SU-DHL-6 (cell line): Measurements from ENCODE around the gene ACBD4.

ENCODE experiments used
- H2AFZ ChIP-seq: fragments of 200-600 bp; sonication (generic); 2 replicates; pipeline ENCODE4 v1.6.1; 2014; ENCODE audit warnings: low read depth, mild to moderate bottlenecking, moderate library complexity, mixed read lengths, antibody characterized with exemption, low read length; ENCODE audit not compliant: severe bottlenecking
- H3F3A ChIP-seq: fragments of 200-600 bp; shearing (Covaris generic); 2 replicates; pipeline ENCODE4 v1.6.0; 2016; ENCODE audit warnings: antibody characterized with exemption, mild to moderate bottlenecking; ENCODE audit not compliant: insufficient read depth
- H3K27ac ChIP-seq: fragments of 200-600 bp; sonication (generic); 2 replicates; pipeline ENCODE4 v1.5.1; 2016; ENCODE audit warnings: low read depth, mild to moderate bottlenecking, low read length, moderate library complexity, mixed read lengths
- H3K27me3 ChIP-seq: fragments of 200-600 bp; sonication (generic), shearing (Covaris generic); 2 replicates; pipeline ENCODE4 v1.6.0; 2014; ENCODE audit warnings: mild to moderate bottlenecking, low read length
- H3K36me3 ChIP-seq: fragments of 200-600 bp; sonication (generic); 2 replicates; pipeline ENCODE4 v1.6.1; 2014; ENCODE audit warnings: mild to moderate bottlenecking, low read length, mixed read lengths
- H3K4me2 ChIP-seq: fragments of 300-600, 200-600 bp; shearing (Covaris generic), sonication (generic); 2 replicates; pipeline ENCODE4 v1.6.0; 2014; ENCODE audit warnings: low read length, low read depth, mild to moderate bottlenecking; ENCODE audit not compliant: poor library complexity, severe bottlenecking
- H3K4me3 ChIP-seq: fragments of 200-600 bp; sonication (generic); 2 replicates; pipeline ENCODE4 v1.5.1; 2014; ENCODE audit warnings: antibody characterized with exemption, low read length, mild to moderate bottlenecking, mixed read lengths; ENCODE audit not compliant: insufficient read depth, poor library complexity, severe bottlenecking
- H3K79me2 ChIP-seq: fragments of 200-600 bp; sonication (generic); 2 replicates; pipeline ENCODE4 v1.6.1; 2014; ENCODE audit warnings: mild to moderate bottlenecking, low read length, moderate library complexity; ENCODE audit not compliant: insufficient read depth
- H3K9ac ChIP-seq: fragments of 200-600 bp; sonication (generic); 2 replicates; pipeline ENCODE4 v1.7.0; 2014; ENCODE audit warnings: mild to moderate bottlenecking, low read length
- H3K9me2 ChIP-seq: fragments of 200-600 bp; sonication (generic); replicated peaks from 2 replicates; pipeline ENCODE4 v1.6.1; 2014; ENCODE audit warnings: low read length; ENCODE audit not compliant: insufficient read depth
- H3K9me3 ChIP-seq: fragments of 200-600 bp; sonication (generic); 2 replicates; pipeline ENCODE4 v1.6.1; 2014; ENCODE audit warnings: low read length, mixed read lengths; ENCODE audit not compliant: insufficient read depth
- H4K20me1 ChIP-seq: fragments of 200-600 bp; sonication (generic); 2 replicates; pipeline ENCODE4 v1.6.1; 2014; ENCODE audit warnings: low read depth, mild to moderate bottlenecking, antibody characterized with exemption, low read length, moderate library complexity, mixed read lengths
- CTCF ChIP-seq: fragments of 200-600 bp; sonication (generic); IDR thresholded peaks from one replicate; pipeline ENCODE4 v1.5.1; 2017; ENCODE audit warnings: antibody characterized with exemption, mild to moderate bottlenecking, low read length, moderate library complexity; ENCODE audit not compliant: insufficient read depth, poor library complexity, severe bottlenecking
- EZH2phosphoT487 ChIP-seq: fragments of 200-600 bp; sonication (generic), shearing (Covaris generic); conservative IDR thresholded peaks from 2 replicates; pipeline ENCODE4 v1.6.1; 2018; ENCODE audit warnings: mild to moderate bottlenecking, antibody characterized with exemption, low read length, moderate library complexity, mixed read lengths

ACBD4 gene

GRCh38 chr17:45096141-45096540 is 39.3 kb upstream of the ACBD4 start:
- no peak overlapping the region for H3K4me2 ChIP-seq
- peaks cover 11% of the 10 kb centered on the region; the same call in 1 of the 2 replicates for H3K36me3 ChIP-seq
- H3K79me2 ChIP-seq: no peaks in the 10 kb centered on the region
- no peak overlapping the region for H3K4me3 ChIP-seq
- no peaks in the 10 kb centered on the region for H3K27me3 ChIP-seq
- H3K9me3 ChIP-seq: no peaks in the 10 kb centered on the region
- TF ChIP-seq CTCF: peak; percentile 35
- TF ChIP-seq EZH2phosphoT487: no peak
- H3K9me2 ChIP-seq: no peaks in the 10 kb centered on the region
- H3F3A ChIP-seq: no peaks in the 10 kb centered on the region
- H3K27ac ChIP-seq: no peak overlapping the region
- H3K9ac ChIP-seq: no peak overlapping the region
- H4K20me1 ChIP-seq: no peaks in the 10 kb centered on the region
- no peak overlapping the region for H2AFZ ChIP-seq

GRCh38 chr17:45096926-45097325 is 38.6 kb upstream of the ACBD4 start:
- Histone ChIP-seq H3F3A (no peaks in the 10 kb centered on the region), H3K9me3 (no peaks in the 10 kb centered on the region), H3K27me3 (no peaks in the 10 kb centered on the region), H3K4me2 (no peak overlapping the region), H3K27ac (no peak overlapping the region), H4K20me1 (no peaks in the 10 kb centered on the region), H3K4me3 (no peak overlapping the region), H2AFZ (no peak overlapping the region), H3K36me3 (peaks cover 11% of the 10 kb centered on the region; the same call in 1 of the 2 replicates), H3K9me2 (no peaks in the 10 kb centered on the region), H3K9ac (no peak overlapping the region), H3K79me2 (no peaks in the 10 kb centered on the region)
- no peak for TF ChIP-seq EZH2phosphoT487
- no peak for TF ChIP-seq CTCF

GRCh38 chr17:45098081-45098868 is 37.2 kb upstream of the ACBD4 start:
- Histone ChIP-seq H3K9ac (no peak overlapping the region), H3K36me3 (peaks cover 11% of the 10 kb centered on the region; the same call in 1 of the 2 replicates), H3K9me2 (no peaks in the 10 kb centered on the region), H4K20me1 (no peaks in the 10 kb centered on the region), H3K27me3 (no peaks in the 10 kb centered on the region), H3K27ac (no peak overlapping the region), H3K79me2 (no peaks in the 10 kb centered on the region), H3K4me3 (no peak overlapping the region), H3F3A (no peaks in the 10 kb centered on the region), H3K4me2 (no peak overlapping the region), H3K9me3 (no peaks in the 10 kb centered on the region), H2AFZ (no peak overlapping the region)
- TF ChIP-seq CTCF: no peak
- no peak for TF ChIP-seq EZH2phosphoT487
